Vagina (tissue), 2 donors: ENCODE data around the gene ANKS3. TPM values are rescaled to one million over a fixed set of nuclear protein-coding genes. Genes with fewer than 3 reads are reported as not detected.
"Not testable (repeated sequence)": the region's sequence is repeated elsewhere in the genome, so short reads cannot be mapped to it uniquely, and the experiment has no call there.

Source experiments
- DNase-seq, 2 donors: peaks; one replicate each; pipeline ENCODE4 v3.0.0-alpha.2; 2017; ENCODE audit errors: extremely low spot score in 2 of 2
- H3K27ac ChIP-seq: fragments of 200-600 bp; sonication (generic); one replicate; pipeline ENCODE4 v1.5.1; 2019
- H3K27me3 ChIP-seq: fragments of 200-600 bp; sonication (generic); one replicate; pipeline ENCODE4 v1.5.1; 2019
- H3K36me3 ChIP-seq, 2 donors: fragments of 200-600 bp; sonication (generic); one replicate each; pipeline ENCODE4 v1.5.1; 2017 to 2019
- H3K4me1 ChIP-seq: fragments of 200-600 bp; sonication (generic); one replicate; pipeline ENCODE4 v1.5.1; 2019
- H3K4me3 ChIP-seq, 2 donors: fragments of 200-600 bp; sonication (generic); 1 replicate in 1 of 2; 2 replicates in 1 of 2; pipeline ENCODE4 v1.5.1; 2016 to 2019
- H3K9me3 ChIP-seq: fragments of 200-600 bp; sonication (generic); one replicate; pipeline ENCODE4 v1.5.1; 2019
- POLR2A ChIP-seq, 2 donors: fragments of 450-650 bp; IDR thresholded peaks; one replicate each; pipeline ENCODE4 v1.6.1; 2017; ENCODE audit warnings: antibody characterized with exemption in 2 of 2, mild to moderate bottlenecking in 2 of 2, moderate library complexity in 2 of 2
- POLR2AphosphoS5 ChIP-seq, 2 donors: sonication (generic); formaldehyde crosslinking; IDR thresholded peaks; one replicate each; pipeline ENCODE4 v1.9.0; 2017; ENCODE audit warnings: antibody characterized with exemption in 2 of 2, mild to moderate bottlenecking in 2 of 2, low read depth in 1 of 2; ENCODE audit not compliant: insufficient read depth in 1 of 2
- intact Hi-C: fragments of 100-400 bp; cut with DNase I; formaldehyde crosslinking; loops from one replicate; pipeline ENCODE4 v1.15.1; 2023
- microRNA-seq: library from miRNA; unstranded; fragments of <30 nt; microRNA quantifications from one replicate; pipeline ENCODE4, GENCODE V29; 2017; ENCODE audit warnings: borderline number of aligned reads, borderline replicate concordance
- small RNA-seq: library from RNA; depleted of rRNA; stranded (forward); fragments of <200 nt; gene quantifications from one replicate; pipeline ENCODE3, GENCODE V24; 2016
- total RNA-seq: library from RNA; depleted of rRNA; stranded (reverse); fragments of >200 nt; gene quantifications from one replicate; pipeline ENCODE4 v1.2.3, GENCODE V29; 2016
- TF ChIP-seq, protein P1 (sequence below), 3 experiments: fragments of 450-650 bp in 2 of 3; fragments of 200-600 bp in 1 of 3; sonication (generic) in 1 of 3; IDR thresholded peaks; one replicate each; pipeline ENCODE4 v1.5.1; 2017 to 2019; ENCODE audit warnings: antibody characterized with exemption in 3 of 3, mild to moderate bottlenecking in 2 of 3, moderate library complexity in 2 of 3

ANKS3 gene
- total RNA-seq, 1 donor from 2014 or later: 25.3 TPM

DNA sequence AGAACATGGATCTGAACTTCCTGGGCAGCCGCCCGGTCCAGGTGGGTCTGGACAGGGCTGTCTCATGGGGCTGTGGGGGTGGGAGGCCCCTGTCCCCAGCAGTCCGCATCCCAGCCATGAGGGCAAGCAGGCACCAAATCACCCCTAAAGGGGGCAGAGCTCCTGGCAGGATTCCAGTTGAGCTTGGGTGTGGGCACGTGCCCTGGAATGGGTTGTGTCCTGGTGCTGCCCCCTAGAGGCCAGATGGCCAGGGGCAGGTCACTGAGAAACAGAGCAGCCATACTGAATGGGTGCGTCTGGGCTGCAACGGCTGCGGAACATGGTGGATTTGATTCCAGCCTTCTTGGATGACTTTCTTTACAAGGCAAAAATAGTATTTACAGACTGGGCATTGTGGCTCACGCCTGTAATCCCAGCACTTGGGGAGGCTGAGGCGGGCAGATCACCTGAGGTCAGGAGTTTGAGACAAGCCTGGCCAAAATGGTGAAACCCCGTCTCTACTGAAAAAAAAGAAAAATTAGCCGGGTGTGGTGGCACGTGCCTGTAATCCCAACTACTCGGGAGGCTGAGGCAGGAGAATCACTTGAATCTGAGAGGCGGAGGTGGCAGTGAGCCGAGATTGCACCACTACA lies 83.5 kb downstream of the ANKS3 start:
- TF ChIP-seq, protein P1, sequence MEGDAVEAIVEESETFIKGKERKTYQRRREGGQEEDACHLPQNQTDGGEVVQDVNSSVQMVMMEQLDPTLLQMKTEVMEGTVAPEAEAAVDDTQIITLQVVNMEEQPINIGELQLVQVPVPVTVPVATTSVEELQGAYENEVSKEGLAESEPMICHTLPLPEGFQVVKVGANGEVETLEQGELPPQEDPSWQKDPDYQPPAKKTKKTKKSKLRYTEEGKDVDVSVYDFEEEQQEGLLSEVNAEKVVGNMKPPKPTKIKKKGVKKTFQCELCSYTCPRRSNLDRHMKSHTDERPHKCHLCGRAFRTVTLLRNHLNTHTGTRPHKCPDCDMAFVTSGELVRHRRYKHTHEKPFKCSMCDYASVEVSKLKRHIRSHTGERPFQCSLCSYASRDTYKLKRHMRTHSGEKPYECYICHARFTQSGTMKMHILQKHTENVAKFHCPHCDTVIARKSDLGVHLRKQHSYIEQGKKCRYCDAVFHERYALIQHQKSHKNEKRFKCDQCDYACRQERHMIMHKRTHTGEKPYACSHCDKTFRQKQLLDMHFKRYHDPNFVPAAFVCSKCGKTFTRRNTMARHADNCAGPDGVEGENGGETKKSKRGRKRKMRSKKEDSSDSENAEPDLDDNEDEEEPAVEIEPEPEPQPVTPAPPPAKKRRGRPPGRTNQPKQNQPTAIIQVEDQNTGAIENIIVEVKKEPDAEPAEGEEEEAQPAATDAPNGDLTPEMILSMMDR (IDR thresholded peaks at IDR 0.05): peak in 2 of 3 experiments; percentile 22 to 30
- H3K4me3 ChIP-seq, H3K4me1 ChIP-seq, H3K27ac ChIP-seq, intact Hi-C loops, DNase-seq, H3K27me3 ChIP-seq, H3K9me3 ChIP-seq: not testable (repeated sequence)
- H3K36me3 ChIP-seq: peaks cover 3 to 42% of the 10 kb centered on the region in 2 donors

DNA sequence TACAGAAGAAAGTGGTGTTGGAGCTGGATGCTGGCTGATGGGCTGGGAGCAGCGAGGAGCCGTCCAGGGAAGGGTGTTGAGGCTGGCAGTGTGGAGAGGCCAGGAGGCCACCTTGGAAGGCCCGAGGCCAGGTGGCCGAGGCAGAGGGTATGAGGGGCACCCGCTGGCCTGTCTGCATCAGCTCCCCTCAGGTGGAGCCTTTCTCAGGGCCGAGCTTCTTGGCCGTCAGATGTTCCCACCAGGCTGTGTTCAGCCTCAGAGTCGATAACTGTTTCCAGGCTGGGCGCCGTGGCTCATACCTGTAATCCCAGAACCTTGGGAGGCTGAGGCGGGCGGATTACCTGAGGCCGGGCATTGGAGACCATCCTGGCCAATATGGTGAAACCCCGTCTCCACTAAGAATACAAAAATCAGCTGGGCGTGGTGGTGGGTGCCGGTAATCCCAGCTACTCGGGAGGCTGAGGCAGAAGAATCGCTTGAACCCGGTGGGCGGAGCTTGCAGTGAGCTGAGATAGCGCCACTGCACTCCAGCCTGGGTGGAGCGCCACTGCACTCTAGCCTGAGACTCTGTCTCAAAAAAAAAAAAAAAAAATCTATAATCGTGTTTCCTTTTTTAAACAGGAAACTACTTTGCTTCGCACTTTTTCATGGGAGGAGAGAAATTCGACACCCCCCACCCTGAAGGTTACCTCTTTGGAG lies 84.2 kb downstream of the ANKS3 start:
- Histone ChIP-seq H3K9me3 (no peaks in the 10 kb centered on the region), H3K4me1 (no peaks in the 10 kb centered on the region), H3K27me3 (no peaks in the 10 kb centered on the region), H3K4me3 (no peak overlapping the region), H3K27ac (no peak overlapping the region), H3K36me3 (peaks cover 3 to 39% of the 10 kb centered on the region in 2 donors)
- DNase-seq: no peak
- intact Hi-C loops: no loop called here
- TF ChIP-seq POLR2AphosphoS5 (IDR thresholded peaks at IDR 0.05; ENCODE audit: insufficient read depth in 1 of 2, low read depth in 1 of 2) (no peak), POLR2A (IDR thresholded peaks at IDR 0.05) (no peak)
- TF ChIP-seq, protein P1 (IDR thresholded peaks at IDR 0.05): no peak

DNA sequence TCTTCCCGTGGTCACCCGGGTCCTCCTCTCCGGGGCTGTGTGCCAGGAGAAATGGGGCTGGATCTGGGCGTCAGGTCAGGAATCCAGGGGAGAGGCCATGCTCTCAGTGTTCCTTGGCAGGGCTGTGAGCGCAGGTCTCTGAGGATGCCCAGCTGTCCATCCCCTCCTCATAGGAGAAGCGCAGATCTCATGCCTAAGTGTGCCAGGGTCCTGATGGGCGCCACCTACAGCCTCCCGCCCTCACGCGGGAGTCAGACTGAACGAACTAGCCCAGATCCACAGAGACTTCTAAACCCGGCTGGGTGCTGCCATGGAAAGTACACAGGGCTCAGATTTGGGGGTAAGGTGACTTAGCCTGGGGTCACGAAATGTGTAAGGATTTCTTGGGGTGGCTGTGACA lies 85.2 kb downstream of the ANKS3 start:
- TF ChIP-seq POLR2A (IDR thresholded peaks at IDR 0.05): no peak
- intact Hi-C loops: no loop called here
- H3K4me1 ChIP-seq: no peaks in the 10 kb centered on the region

DNA sequence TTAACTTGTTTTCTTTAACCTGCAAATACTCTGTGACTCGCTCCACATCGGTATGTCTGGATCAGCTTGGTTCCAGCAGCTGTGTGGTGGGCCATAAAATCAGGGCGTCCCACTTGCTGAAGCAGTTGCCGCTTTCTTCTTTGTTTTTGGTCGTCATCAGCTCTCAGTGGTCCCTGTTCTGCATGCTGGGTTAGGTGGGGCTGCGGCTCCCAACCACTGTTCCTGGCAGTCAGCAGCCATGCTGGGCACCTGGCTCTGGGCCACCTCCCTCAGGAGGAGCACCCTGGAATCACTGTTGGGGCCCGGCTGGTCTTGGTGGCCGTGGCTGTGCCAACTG lies 86.5 kb downstream of the ANKS3 start:
- H3K9me3 ChIP-seq: no peaks in the 10 kb centered on the region
- peaks cover 0 to 18% of the 10 kb centered on the region in 2 donors for H3K36me3 ChIP-seq
- no peaks in the 10 kb centered on the region for H3K4me1 ChIP-seq
- no peak overlapping the region for H3K4me3 ChIP-seq
- TF ChIP-seq, protein P1 (IDR thresholded peaks at IDR 0.05): no peak
- TF ChIP-seq POLR2A (IDR thresholded peaks at IDR 0.05) (no peak), POLR2AphosphoS5 (IDR thresholded peaks at IDR 0.05; ENCODE audit: insufficient read depth in 1 of 2, low read depth in 1 of 2) (no peak)
- no peak for DNase-seq
- intact Hi-C loops: no loop called here
- no peaks in the 10 kb centered on the region for H3K27me3 ChIP-seq
- no peak overlapping the region for H3K27ac ChIP-seq

More for the DNA sequence above, 85.2 kb downstream of the ANKS3 start:
- H3K4me3 ChIP-seq: no peak overlapping the region
- no peak for DNase-seq
- peaks cover 3 to 30% of the 10 kb centered on the region in 2 donors for H3K36me3 ChIP-seq
- H3K27ac ChIP-seq: no peak overlapping the region
- no peaks in the 10 kb centered on the region for H3K27me3 ChIP-seq
- H3K9me3 ChIP-seq: no peaks in the 10 kb centered on the region

DNA sequence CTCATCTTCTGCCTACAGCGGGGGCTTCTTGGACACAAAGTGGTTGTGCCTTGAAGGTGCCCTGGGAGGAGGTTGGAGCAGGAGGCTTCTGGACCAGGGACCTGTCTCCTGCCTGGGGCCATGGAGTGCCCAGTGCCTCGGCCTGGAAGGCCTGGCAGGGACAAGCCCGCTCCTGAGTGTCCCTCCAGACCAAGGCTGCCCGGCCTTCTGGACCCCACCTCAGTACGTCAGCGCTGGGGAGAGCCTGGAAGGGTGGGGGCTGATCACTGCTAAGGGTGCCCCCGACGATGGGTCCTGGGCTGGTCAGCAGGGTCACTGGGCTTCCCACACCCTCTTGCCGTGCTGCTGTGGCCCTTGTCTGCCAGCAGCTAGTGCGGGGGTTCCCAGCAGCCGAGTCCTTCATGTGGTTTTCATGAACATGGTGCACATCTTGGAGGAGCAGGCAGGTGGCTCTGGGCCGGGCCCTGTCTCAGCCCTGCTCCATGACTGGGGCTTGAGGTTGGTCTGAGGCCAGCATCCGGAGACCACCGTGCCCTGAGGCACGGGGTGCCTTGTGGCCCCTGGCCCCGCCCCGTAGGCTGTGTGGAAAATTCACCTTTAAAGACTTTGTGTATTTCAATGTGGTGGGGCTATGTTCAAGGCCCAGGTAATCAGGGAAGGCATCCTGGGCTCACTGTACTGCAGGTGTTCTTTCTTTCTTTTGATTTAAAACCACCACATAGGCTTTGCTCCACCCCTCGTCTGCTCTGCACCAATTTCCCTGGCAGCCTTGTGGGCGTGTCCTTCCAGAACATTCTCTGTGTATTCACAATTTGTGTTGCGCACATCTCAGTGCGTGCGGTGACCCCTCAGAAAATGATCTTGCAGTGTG lies 87.1 kb downstream of the ANKS3 start:
- no peak overlapping the region for H3K27ac ChIP-seq
- no peak overlapping the region for H3K4me3 ChIP-seq

More for the DNA sequence above, 87.1 kb downstream of the ANKS3 start:
- Histone ChIP-seq H3K4me1 (no peaks in the 10 kb centered on the region), H3K36me3 (peaks cover 0 to 12% of the 10 kb centered on the region in 2 donors), H3K27me3 (no peaks in the 10 kb centered on the region), H3K9me3 (no peaks in the 10 kb centered on the region)
- TF ChIP-seq POLR2A (IDR thresholded peaks at IDR 0.05): no peak
- TF ChIP-seq, protein P1 (IDR thresholded peaks at IDR 0.05): no peak
- no peak for TF ChIP-seq POLR2AphosphoS5 (IDR thresholded peaks at IDR 0.05; ENCODE audit: insufficient read depth in 1 of 2, low read depth in 1 of 2)
- no peak for DNase-seq
- intact Hi-C loops: no loop called here

Small RNA genes lying within 50 kb of the gene (microRNA-seq; reads per million reads assigned to microRNA genes)
- not detected for gene MIR6769A

Small RNA genes lying within 50 kb of the gene (small RNA-seq; reads per million reads assigned to genes)
- gene MIR6769A (not detected), gene RF00017 (not detected)

Other genes starting within 250 kb of the ANKS3 start
- 13.3 TPM for gene CDIP1, start 195.5 kb downstream of the ANKS3 start, total RNA-seq
- gene C16orf96, start 177.9 kb downstream of the ANKS3 start, total RNA-seq: not detected
- gene UBALD1, start 119.4 kb downstream of the ANKS3 start, total RNA-seq: 16.9 TPM
- gene MGRN1, start 109.4 kb downstream of the ANKS3 start, total RNA-seq: 40.8 TPM
- gene NUDT16L1, start 40.7 kb downstream of the ANKS3 start, total RNA-seq: 28.5 TPM
- not detected for gene DNAAF8, start 266 bp upstream of the ANKS3 start, total RNA-seq
- 11.0 TPM for gene ZNF500, start 32.9 kb upstream of the ANKS3 start, total RNA-seq
- gene SEPTIN12, start 54.1 kb upstream of the ANKS3 start, total RNA-seq: not detected
- not detected for gene SMIM22, start 61.1 kb upstream of the ANKS3 start, total RNA-seq
- 14.0 TPM for gene ROGDI, start 68.4 kb upstream of the ANKS3 start, total RNA-seq
- 51.6 TPM for gene GLYR1, start 113.0 kb upstream of the ANKS3 start, total RNA-seq
- gene UBN1, start 113.2 kb upstream of the ANKS3 start, total RNA-seq: 17.2 TPM
- gene PPL, start 202.9 kb upstream of the ANKS3 start, total RNA-seq: 391 TPM
- 0.49 TPM for gene SEC14L5, start 224.1 kb upstream of the ANKS3 start, total RNA-seq